Panc1 (cell line): ENCODE measurements around the gene ARHGAP25. TPM values are rescaled to one million over a fixed set of nuclear protein-coding genes. Genes with fewer than 3 reads are reported as not detected.

ENCODE experiments used
- ATAC-seq: fragments of 200-7000 bp; cut with Tn5 transposase; 2 replicates; pipeline ENCODE4 v1.9.1; 2020; ENCODE audit warnings: mild to moderate bottlenecking, moderate library complexity
- BruUV-seq: library from RNA; stranded (reverse); fragments of 400-500 nt; replicated peaks from 2 replicates; lab custom pipeline; 2021; lab: Mats Ljungman, UMichigan
- CTCF ChIA-PET: fragments of 300-600 bp; sonication (Branson Sonifier 250); formaldehyde crosslinking; loops from one replicate; lab custom pipeline; 2022; ENCODE audit warnings: antibody characterized with exemption; lab: Charles Lee
- POLR2A ChIA-PET: fragments of 300-600 bp; sonication (Branson Sonifier 250); formaldehyde crosslinking; loops from one replicate; lab custom pipeline; 2022; ENCODE audit warnings: antibody characterized with exemption; lab: Charles Lee
- DNase-seq: peaks from one replicate; pipeline ENCODE4 v3.0.0-alpha.2; 2010; ENCODE audit warnings: low read depth, low spot score
- H3K27ac ChIP-seq: 2 replicates; pipeline ENCODE4 v1.5.1; 2011; ENCODE audit warnings: mild to moderate bottlenecking, low read length, inconsistent platforms
- H3K27me3 ChIP-seq: fragments of 200-500 bp; sonication (Bioruptor generic); 2 replicates; pipeline ENCODE4 v1.6.0; 2014; ENCODE audit warnings: low read length, inconsistent platforms; ENCODE audit not compliant: control insufficient read depth, insufficient read depth
- H3K36me3 ChIP-seq: fragments of 200-500 bp; sonication (Bioruptor generic); 2 replicates; pipeline ENCODE4 v1.5.1; 2014; ENCODE audit warnings: inconsistent platforms, mild to moderate bottlenecking, low read length, moderate library complexity; ENCODE audit not compliant: control insufficient read depth, insufficient read depth
- H3K4me1 ChIP-seq: 2 replicates; pipeline ENCODE4 v1.5.1; 2011; ENCODE audit warnings: inconsistent platforms, mild to moderate bottlenecking, low read length, moderate library complexity; ENCODE audit not compliant: control insufficient read depth, insufficient read depth
- H3K4me3 ChIP-seq, 2 experiments: 2 replicates each; pipeline ENCODE4 v1.5.1; 2011 to 2012; ENCODE audit warnings: low read depth in 2 of 2, low read length in 2 of 2, mild to moderate bottlenecking in 2 of 2, inconsistent platforms in 1 of 2, moderate library complexity in 1 of 2
- H3K9me3 ChIP-seq: fragments of 200-500 bp; sonication (Bioruptor generic); 2 replicates; pipeline ENCODE4 v1.5.1; 2014; ENCODE audit warnings: low read depth, mild to moderate bottlenecking, inconsistent platforms, low read length, moderate library complexity; ENCODE audit not compliant: control insufficient read depth, insufficient read depth
- POLR2AphosphoS5 ChIP-seq: IDR thresholded peaks from 2 replicates; pipeline ENCODE4 v1.6.1; 2012; ENCODE audit warnings: mild to moderate bottlenecking, low read depth, low read length, moderate library complexity
- REST ChIP-seq, 2 experiments: IDR thresholded peaks; 2 replicates each; pipeline ENCODE4 v1.6.1; 2011 to 2012; ENCODE audit warnings: low read depth in 2 of 2, control low read depth in 1 of 2, low read length in 1 of 2, mild to moderate bottlenecking in 1 of 2, moderate library complexity in 1 of 2; ENCODE audit not compliant: insufficient read depth in 1 of 2
- SIN3A ChIP-seq: IDR thresholded peaks from 2 replicates; pipeline ENCODE4 v1.6.1; 2012; ENCODE audit warnings: low read depth, mild to moderate bottlenecking, low read length, moderate library complexity, borderline replicate concordance; ENCODE audit not compliant: insufficient read depth
- TCF7L2 ChIP-seq: IDR thresholded peaks from 2 replicates; pipeline ENCODE4 v1.6.1; 2011; ENCODE audit warnings: mild to moderate bottlenecking, low read depth, low read length, inconsistent platforms
- in situ Hi-C: cut with HindIII; loops from 2 replicates; pipeline ENCODE4 v1.10.0; 2016; ENCODE audit warnings: low sequenced_read_pairs, low pct_unique_long_range_greater_than_20kb
- intact Hi-C: fragments of 100-400 bp; cut with micrococcal nuclease; formaldehyde crosslinking; loops from one replicate; pipeline ENCODE4 v1.10.0; 2022; ENCODE audit not compliant: unreplicated experiment
- total RNA-seq: library from RNA; stranded (reverse); gene quantifications from one replicate; pipeline ENCODE4 v1.2.1, GENCODE V29; 2021; ENCODE audit not compliant: unreplicated experiment
- TF ChIP-seq, protein P1 (sequence below): fragments of 450-650 bp; IDR thresholded peaks from 2 replicates; pipeline ENCODE4 v1.5.1; 2017; ENCODE audit warnings: mild to moderate bottlenecking

ARHGAP25 gene
- total RNA-seq, 1 experiment from 2014 or later = 0.49 TPM

- no peaks in the 10 kb centered on the region for H3K4me1 ChIP-seq
- ATAC-seq = no peak
- intact Hi-C loops = no loop called here
- no TSS peak for BruUV-seq
- H3K4me3 ChIP-seq = no peak overlapping the region
- no peaks in the 10 kb centered on the region for H3K36me3 ChIP-seq
- in situ Hi-C loops = no loop called here
- ChIA-PET CTCF (no interaction called here), POLR2A (no interaction called here)
- TF ChIP-seq SIN3A = no peak
- no peak for TF ChIP-seq POLR2AphosphoS5
- TF ChIP-seq REST (IDR thresholded peaks at IDR 0.05; ENCODE audit: insufficient read depth in 1 of 2, low read depth in 2 of 2, low read length in 1 of 2) = no peak
- TF ChIP-seq, protein P1, sequence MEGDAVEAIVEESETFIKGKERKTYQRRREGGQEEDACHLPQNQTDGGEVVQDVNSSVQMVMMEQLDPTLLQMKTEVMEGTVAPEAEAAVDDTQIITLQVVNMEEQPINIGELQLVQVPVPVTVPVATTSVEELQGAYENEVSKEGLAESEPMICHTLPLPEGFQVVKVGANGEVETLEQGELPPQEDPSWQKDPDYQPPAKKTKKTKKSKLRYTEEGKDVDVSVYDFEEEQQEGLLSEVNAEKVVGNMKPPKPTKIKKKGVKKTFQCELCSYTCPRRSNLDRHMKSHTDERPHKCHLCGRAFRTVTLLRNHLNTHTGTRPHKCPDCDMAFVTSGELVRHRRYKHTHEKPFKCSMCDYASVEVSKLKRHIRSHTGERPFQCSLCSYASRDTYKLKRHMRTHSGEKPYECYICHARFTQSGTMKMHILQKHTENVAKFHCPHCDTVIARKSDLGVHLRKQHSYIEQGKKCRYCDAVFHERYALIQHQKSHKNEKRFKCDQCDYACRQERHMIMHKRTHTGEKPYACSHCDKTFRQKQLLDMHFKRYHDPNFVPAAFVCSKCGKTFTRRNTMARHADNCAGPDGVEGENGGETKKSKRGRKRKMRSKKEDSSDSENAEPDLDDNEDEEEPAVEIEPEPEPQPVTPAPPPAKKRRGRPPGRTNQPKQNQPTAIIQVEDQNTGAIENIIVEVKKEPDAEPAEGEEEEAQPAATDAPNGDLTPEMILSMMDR = no peak
- TF ChIP-seq TCF7L2 = no peak
- no peak for DNase-seq
- H3K27ac ChIP-seq = no peak overlapping the region
- H3K27me3 ChIP-seq = peaks cover 2% of the 10 kb centered on the region; the same call in 1 of the 2 replicates
- no peaks in the 10 kb centered on the region for H3K9me3 ChIP-seq
Observed at GRCh38 chr2:68787356-68787755, 52.7 kb downstream of the ARHGAP25 start.

DNA sequence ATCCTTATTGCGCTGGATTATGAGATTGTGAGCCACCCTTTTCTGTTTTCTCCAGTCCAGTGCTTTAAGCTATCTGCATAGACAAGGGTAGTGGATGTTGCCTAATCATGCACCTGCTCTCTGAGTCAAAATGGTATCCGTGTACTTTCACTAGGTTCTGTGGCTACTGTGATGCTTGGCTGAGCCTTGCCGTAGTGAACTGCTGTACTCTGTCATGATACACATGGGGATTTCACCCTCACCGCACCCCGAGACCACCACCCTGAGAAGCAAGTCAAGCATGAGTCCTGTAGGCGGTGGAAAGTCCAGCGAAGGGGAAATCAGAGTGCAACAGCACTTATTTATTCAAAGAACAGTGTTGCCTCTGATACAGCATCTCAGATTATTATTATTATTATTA is 55.0 kb downstream of the ARHGAP25 start:
- ChIA-PET POLR2A (no interaction called here), CTCF (no interaction called here)
- in situ Hi-C loops = no loop called here
- H3K4me1 ChIP-seq = no peaks in the 10 kb centered on the region
- BruUV-seq = no TSS peak
- DNase-seq = no peak
- intact Hi-C loops = no loop called here
- no peak overlapping the region for H3K27ac ChIP-seq
- TF ChIP-seq SIN3A = no peak
- TF ChIP-seq REST (IDR thresholded peaks at IDR 0.05; ENCODE audit: insufficient read depth in 1 of 2, low read depth in 2 of 2, low read length in 1 of 2) = no peak
- no peak for TF ChIP-seq TCF7L2
- TF ChIP-seq POLR2AphosphoS5 = no peak
- TF ChIP-seq, protein P1 = no peak
- H3K9me3 ChIP-seq = no peaks in the 10 kb centered on the region
- H3K36me3 ChIP-seq = no peaks in the 10 kb centered on the region
- no peak overlapping the region for H3K4me3 ChIP-seq
- ATAC-seq = no peak
- peaks cover 2% of the 10 kb centered on the region; the same call in 1 of the 2 replicates for H3K27me3 ChIP-seq
